GM12878 (cell line): ENCODE data around the gene STK4. TPM values are rescaled to one million over a fixed set of nuclear protein-coding genes. Genes with fewer than 3 reads are reported as not detected.

ENCODE experiments used
- CEBPZ ChIP-seq: fragments of 150-350 bp; IDR thresholded peaks from 2 replicates; pipeline ENCODE4 v1.6.1; 2016; ENCODE audit warnings: low read depth, low read length
- CUX1 ChIP-seq: IDR thresholded peaks from 2 replicates; pipeline ENCODE4 v1.6.1; 2012; ENCODE audit warnings: improper control_type of control experiment, low read depth, low read length; ENCODE audit not compliant: insufficient replicate concordance
- HDAC6 ChIP-seq: fragments of 200-600 bp; sonication (generic); IDR thresholded peaks from one replicate; pipeline ENCODE4 v1.8.0; 2017; ENCODE audit warnings: antibody characterized with exemption; ENCODE audit not compliant: unreplicated experiment
- MEF2B ChIP-seq: fragments of 450-650 bp; IDR thresholded peaks from 2 replicates; pipeline ENCODE4 v1.6.1; 2018; ENCODE audit warnings: mild to moderate bottlenecking, moderate library complexity; ENCODE audit not compliant: partially characterized antibody, poor library complexity, severe bottlenecking
- NRF1 ChIP-seq: conservative IDR thresholded peaks from 2 replicates; pipeline ENCODE4 v1.6.1; 2011; ENCODE audit warnings: mild to moderate bottlenecking, low read depth, low read length, improper control_type of control experiment
- POLR2AphosphoS5 ChIP-seq: IDR thresholded peaks from 2 replicates; pipeline ENCODE4 v1.6.1; 2011; ENCODE audit warnings: mild to moderate bottlenecking, low read length, inconsistent platforms
- RFX5 ChIP-seq: IDR thresholded peaks from 2 replicates; pipeline ENCODE4 v1.6.1; 2011; ENCODE audit warnings: low read depth, low read length, improper control_type of control experiment
- RUNX3 ChIP-seq: IDR thresholded peaks from 2 replicates; pipeline ENCODE4 v1.6.1; 2012; ENCODE audit warnings: low read length, inconsistent platforms
- SPI1 ChIP-seq: IDR thresholded peaks from 2 replicates; pipeline ENCODE4 v1.6.1; 2011; ENCODE audit warnings: low read depth, mild to moderate bottlenecking, low read length, moderate library complexity, borderline replicate concordance; ENCODE audit not compliant: insufficient read depth
- SUZ12 ChIP-seq: fragments of 200-600 bp; sonication (generic); IDR thresholded peaks from one replicate; pipeline ENCODE4 v1.6.1; 2018; ENCODE audit warnings: antibody characterized with exemption, mild to moderate bottlenecking; ENCODE audit not compliant: unreplicated experiment
- TAF1 ChIP-seq: IDR thresholded peaks from 2 replicates; pipeline ENCODE4 v1.6.1; 2011; ENCODE audit warnings: mild to moderate bottlenecking, low read depth, low read length, borderline replicate concordance
- TBL1XR1 ChIP-seq: IDR thresholded peaks from 2 replicates; pipeline ENCODE4 v1.6.1; 2012; ENCODE audit warnings: low read depth, low read length, improper control_type of control experiment
- WRNIP1 ChIP-seq: IDR thresholded peaks from 2 replicates; pipeline ENCODE4 v1.6.1; 2011; ENCODE audit warnings: low read depth, low read length, improper control_type of control experiment, borderline replicate concordance
- YY1 ChIP-seq: IDR thresholded peaks from 2 replicates; pipeline ENCODE4 v1.6.1; 2011; ENCODE audit warnings: low read depth, mild to moderate bottlenecking, low read length
- polyA plus RNA-seq, 11 experiments: library from polyadenylated mRNA; depleted of rRNA in 4 of 11; unstranded in 6 of 11; stranded (reverse) in 5 of 11; fragments of >200 nt; fragmentation: Nextera tagmentation in 4 of 11; fragmentation: Illumina TruSeq in 1 of 11; extraction: Ambion mirVana in 4 of 11; extraction: Trizol in 1 of 11; gene quantifications; 1 replicate in 1 of 11; 2 replicates in 10 of 11; pipeline versions ENCODE4 v1.2.1 to v1.2.3, GENCODE V29; 2011 to 2016; ENCODE audit warnings: inconsistent platforms in 2 of 11, missing spikeins in 2 of 11, low read depth in 1 of 11
- total RNA-seq, 4 experiments: library from RNA; depleted of rRNA in 3 of 4; stranded (reverse); fragments of >200 nt in 3 of 4; fragmentation: Illumina TruSeq in 1 of 4; extraction: Trizol in 1 of 4; gene quantifications; 2 replicates each; pipeline versions ENCODE4 v1.2.1 to v1.2.3, GENCODE V29; 2013 to 2021

Gene STK4
- total and polyA plus RNA-seq, 10 of the 15 experiments (the other 5 are each of a cell fraction or from before 2014, with no cell fraction given) = 24.0 to 135 (median 89.7) TPM

GRCh38 chr20:45028424-45029136 lies 62.3 kb downstream of the STK4 start (continued):
- TF ChIP-seq TAF1 = no peak
- TF ChIP-seq WRNIP1 = no peak
- TF ChIP-seq SPI1 = no peak
- no peak for TF ChIP-seq TBL1XR1
- no peak for TF ChIP-seq POLR2AphosphoS5
- TF ChIP-seq CEBPZ = no peak
- no peak for TF ChIP-seq RFX5
- TF ChIP-seq MEF2B = no peak
- peak; percentile 77 for TF ChIP-seq RUNX3
- TF ChIP-seq CUX1 = no peak
- no peak for TF ChIP-seq HDAC6
- no peak for TF ChIP-seq NRF1
- TF ChIP-seq SUZ12 = no peak
- no peak for TF ChIP-seq YY1
